NCI-H1694 treated with DMSO at 0.1 percent for 48 hours (cell line): Measurements from ENCODE around the gene ST14.
A peak's percentile ranks its signal among the peaks of the same experiment; 100 is the strongest.

Source experiments
- DNase-seq: peaks from one replicate; lab custom pipeline; 2025; lab: John Stamatoyannopoulos, UW

ST14 gene

GRCh38 chr11:130159657-130160497, at the start of gene ST14:
ST14 (plus strand) TSS chr11:130159782; CDS start chr11:130159980, 198 bp downstream.
- no peak for DNase-seq

- DNase-seq: no peak
These were observed 49.1 kb upstream of the ST14 start for GRCh38 chr11:130110339-130111108.

GRCh38 chr11:130112071-130112830, 47.3 kb upstream of the ST14 start:
- DNase-seq: no peak

- DNase-seq: no peak
These were observed 45.3 kb upstream of the ST14 start for GRCh38 chr11:130114281-130114680.

- DNase-seq: no peak
These were observed 44.9 kb upstream of the ST14 start for GRCh38 chr11:130114726-130115125.

- no peak for DNase-seq
These were observed 44.4 kb upstream of the ST14 start for GRCh38 chr11:130115218-130115617.

- DNase-seq: no peak
These were observed 41.4 kb upstream of the ST14 start for GRCh38 chr11:130118165-130118564.

GRCh38 chr11:130118636-130119387, 40.8 kb upstream of the ST14 start:
- DNase-seq: no peak

- no peak for DNase-seq
These were observed 39.5 kb upstream of the ST14 start for GRCh38 chr11:130120045-130120444.

- DNase-seq: no peak
These were observed 38.1 kb upstream of the ST14 start for GRCh38 chr11:130121445-130121978.

GRCh38 chr11:130122141-130122575, 37.4 kb upstream of the ST14 start:
- no peak for DNase-seq

- no peak for DNase-seq
These were observed 36.1 kb upstream of the ST14 start for GRCh38 chr11:130123414-130124040.

- no peak for DNase-seq
These were observed 35.5 kb upstream of the ST14 start for GRCh38 chr11:130124096-130124495.

GRCh38 chr11:130125638-130126037, 33.9 kb upstream of the ST14 start:
- no peak for DNase-seq

GRCh38 chr11:130126516-130126915, 33.1 kb upstream of the ST14 start:
- DNase-seq: no peak

- no peak for DNase-seq
These were observed 32.1 kb upstream of the ST14 start for GRCh38 chr11:130127509-130127908.

GRCh38 chr11:130128626-130129025, 31.0 kb upstream of the ST14 start:
- no peak for DNase-seq

- DNase-seq: no peak
These were observed 29.7 kb upstream of the ST14 start for GRCh38 chr11:130129922-130130321.

- DNase-seq: peak; percentile 22
These were observed 27.4 kb upstream of the ST14 start for GRCh38 chr11:130131961-130132850.

- DNase-seq: no peak
These were observed 25.9 kb upstream of the ST14 start for GRCh38 chr11:130133716-130134115.
